Activated T-helper 9 cell treated with anti-CD3 and anti-CD28 coated beads, Interleukin-2, amount 50 U/mL, for 16 hours (primary cell): ENCODE data around the gene ZNF567.
"Not testable (repeated sequence)": the region's sequence is repeated elsewhere in the genome, so short reads cannot be mapped to it uniquely, and the experiment has no call there.

Experiments
- DNase-seq: peaks from one replicate; pipeline ENCODE4 v3.0.0-alpha.2; 2020; ENCODE audit warnings: low read depth

The ZNF567 gene

DNA sequence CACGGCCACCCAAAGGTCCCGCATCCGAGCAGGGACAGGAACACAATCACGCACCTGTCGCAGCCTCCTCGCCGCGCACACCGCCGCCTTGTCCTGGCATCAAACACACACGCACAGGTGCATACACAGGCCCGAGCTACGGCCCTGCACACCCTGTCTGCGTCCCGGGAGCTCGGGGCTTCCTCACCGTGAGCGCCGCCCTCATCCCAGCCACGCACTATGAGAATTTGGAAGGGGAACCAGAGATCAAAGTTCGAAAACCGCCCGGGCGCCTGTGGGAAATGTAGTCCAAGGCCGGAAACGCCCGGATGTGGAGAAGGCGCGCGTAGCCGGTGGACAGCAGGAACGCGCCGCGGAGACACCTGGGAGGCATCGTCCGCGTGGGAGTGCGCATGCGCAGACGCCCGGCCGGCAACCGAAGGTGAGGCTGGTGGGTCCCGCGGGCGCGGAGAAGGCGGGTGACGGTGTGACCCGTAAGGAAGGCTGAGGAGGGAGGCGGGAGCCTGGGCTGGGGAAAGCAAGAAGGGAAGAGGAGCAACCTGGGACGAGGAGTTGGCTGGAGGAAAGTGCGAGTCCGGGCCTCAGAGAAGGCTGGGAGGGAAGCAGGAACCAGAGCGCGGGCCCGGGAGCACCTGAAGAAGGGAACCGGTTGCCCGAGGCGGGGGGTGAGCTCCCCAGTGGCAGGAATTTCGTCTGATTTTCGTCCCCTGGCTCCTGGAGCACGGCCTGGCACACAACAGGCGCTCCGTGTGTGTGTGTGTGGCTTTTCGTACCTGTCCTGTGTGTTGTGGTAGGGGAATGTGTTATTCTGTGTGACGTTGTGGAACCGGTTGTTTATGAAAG lies at the start of gene ZNF567:
ZNF567 (plus strand) TSS at position 399 of the 843 bp plus-strand sequence. CDS start 7,256 bp downstream, outside the sequence.
- peak; percentile 99 for DNase-seq

DNA sequence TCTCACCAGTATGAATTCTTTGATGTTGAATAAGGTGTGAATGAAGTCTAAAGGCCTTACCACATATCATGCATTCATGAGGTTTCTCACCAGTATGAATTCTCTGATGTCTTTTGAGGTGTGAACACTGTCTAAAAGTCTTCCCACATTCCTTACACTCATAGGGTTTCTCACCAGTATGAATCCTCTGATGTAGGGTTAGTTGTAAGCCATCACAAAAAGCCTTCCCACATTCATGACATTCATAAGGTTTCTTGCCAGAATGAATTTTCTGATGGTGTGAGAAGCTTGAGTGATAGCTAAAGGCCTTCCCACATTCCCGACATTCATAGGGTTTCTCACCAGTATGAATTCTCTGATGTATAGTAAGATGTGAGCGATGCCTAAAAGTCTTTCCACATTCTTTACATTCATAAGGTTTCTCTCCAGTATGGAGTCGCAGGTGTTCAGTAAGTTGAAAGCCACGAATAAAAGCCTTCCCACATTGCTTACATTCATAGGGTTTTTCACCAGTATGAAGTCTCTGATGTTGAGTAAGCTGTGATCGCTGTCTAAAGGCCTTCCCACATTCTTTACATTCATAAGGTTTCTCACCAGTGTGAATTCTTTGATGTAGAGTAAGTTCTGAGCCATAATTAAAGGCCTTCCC lies 48.4 kb upstream of the ZNF567 start:
- DNase-seq, result no peak

DNA sequence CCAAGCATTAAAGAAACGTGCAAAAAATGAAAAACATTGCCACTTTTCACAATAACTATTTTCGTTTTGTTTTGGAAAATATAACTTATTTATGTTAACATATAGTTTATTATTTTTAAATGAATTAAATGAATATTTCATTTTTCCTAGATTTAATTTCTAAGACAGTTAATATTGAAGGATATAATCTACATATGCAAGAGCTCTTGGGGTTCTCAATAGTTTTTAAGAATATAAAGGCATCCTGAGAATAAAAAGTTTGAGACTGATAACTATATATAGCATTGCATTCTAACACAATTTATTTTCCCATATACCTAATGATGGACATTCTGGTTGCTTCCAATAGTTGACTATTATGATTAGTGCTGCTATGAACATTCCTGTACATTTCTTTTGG lies 40.7 kb upstream of the ZNF567 start:
- DNase-seq, result no peak

DNA sequence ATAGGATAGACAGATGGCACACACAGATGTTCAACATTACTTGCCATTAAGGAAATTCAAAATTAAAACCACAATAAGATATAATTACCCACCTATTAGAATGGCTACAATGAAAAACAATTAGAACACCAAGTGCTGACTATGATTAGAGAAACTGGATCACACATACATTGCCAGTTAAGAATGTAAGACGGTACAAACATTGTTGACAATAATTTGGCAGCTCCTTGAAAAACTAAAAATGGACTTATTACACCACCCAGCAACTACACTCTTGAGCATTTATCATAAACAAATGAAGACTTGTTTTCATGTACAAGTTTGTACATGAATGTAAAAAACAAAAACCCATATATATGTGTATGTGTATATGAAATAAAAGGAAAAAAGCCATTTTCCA lies 34.5 kb upstream of the ZNF567 start:
- DNase-seq, result no peak

DNA sequence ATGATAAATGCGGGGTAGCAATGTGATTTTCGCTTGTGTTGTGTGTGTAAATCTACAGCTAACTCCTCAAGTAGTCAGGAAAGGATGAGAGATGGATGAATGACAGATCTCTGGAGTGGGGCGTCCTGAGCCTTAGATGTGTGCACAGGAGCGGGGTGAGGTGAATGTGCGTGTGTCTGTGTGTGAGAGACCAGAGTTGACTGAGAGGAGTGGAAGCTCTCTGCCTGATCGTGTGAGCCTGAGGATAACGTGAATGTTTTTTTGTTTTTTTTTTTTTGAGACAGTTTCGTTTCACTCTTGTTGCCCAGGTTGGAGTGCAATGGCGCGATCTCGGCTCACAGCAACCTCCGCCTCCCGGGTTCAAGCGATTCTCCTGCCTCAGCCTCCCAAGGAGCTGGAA lies 21.6 kb upstream of the ZNF567 start:
- no peak for DNase-seq

DNA sequence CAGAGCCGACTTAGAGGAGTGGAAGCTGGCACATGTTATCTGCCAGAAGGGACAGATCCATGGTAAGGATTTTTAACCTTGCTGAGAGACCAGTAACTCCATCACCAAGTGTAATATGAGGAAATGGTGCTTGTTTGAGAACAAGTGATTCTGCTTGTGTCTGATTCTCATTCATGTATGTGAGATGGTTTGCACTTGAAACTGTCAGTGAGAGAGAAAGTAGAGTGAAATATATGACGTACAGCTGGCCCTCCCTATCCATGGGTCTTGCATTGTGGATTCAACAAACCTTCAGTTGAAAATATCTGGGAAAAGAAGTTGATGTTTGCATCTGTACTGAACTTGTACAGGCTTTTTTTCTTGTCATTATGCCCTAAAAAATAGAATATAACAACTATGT lies 18.8 kb upstream of the ZNF567 start:
- DNase-seq, result no peak

DNA sequence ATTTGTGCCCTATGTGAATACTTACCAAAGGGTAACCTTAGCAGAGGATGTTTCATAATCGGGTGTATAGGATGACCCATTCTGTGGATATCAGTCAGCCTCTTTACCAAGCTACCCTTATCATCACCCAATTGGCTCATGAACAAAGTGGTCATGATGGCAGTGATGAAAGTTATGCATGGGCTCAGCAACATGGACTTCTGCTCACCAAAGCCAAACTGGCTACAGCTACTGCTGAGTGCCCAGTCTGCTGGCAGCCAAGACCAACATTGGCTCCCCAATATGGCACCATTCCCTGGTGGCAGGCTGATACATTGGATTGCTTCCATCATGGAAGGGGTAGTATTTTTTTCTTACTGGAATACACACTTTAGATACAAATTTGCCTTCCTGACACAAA lies 15.0 kb upstream of the ZNF567 start:
- no peak for DNase-seq

DNA sequence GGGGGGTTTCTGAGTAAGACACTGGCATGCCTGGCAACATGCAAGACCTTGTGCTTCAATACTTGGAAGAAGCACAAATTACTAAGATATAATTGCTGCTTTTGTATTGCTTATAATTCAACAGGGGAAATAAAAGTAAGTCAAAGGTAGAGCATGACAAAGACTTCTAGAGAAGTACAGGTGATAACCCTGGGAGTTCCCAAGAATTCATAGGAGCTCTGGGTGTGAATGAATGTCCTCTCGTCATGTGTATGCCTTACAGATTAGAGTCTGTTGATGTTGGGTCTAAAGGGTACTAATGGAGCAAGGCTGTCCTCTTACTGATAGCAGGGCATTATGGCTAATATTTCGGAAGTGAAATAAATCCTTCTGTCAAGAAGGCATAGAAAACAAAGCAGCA lies 13.2 kb upstream of the ZNF567 start:
- DNase-seq, result no peak

DNA sequence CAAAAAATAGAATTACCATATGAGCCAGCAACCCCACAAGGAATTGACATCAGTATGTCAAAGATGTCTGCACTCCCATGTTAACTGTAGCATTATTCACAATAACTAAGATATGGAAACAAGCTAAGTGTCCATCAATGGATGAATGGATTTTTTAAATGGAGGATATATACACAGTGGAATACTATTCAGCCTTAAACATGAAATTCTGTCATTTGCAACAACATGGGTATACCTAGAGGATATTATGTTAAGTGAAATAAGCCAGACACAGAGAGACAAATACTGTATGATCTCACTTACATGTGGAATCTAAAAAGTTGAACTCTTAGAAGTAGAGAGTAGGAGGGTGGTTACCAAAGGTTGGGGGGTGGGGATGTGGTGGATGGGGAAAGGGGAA lies 8.0 kb upstream of the ZNF567 start:
- no peak for DNase-seq

DNA sequence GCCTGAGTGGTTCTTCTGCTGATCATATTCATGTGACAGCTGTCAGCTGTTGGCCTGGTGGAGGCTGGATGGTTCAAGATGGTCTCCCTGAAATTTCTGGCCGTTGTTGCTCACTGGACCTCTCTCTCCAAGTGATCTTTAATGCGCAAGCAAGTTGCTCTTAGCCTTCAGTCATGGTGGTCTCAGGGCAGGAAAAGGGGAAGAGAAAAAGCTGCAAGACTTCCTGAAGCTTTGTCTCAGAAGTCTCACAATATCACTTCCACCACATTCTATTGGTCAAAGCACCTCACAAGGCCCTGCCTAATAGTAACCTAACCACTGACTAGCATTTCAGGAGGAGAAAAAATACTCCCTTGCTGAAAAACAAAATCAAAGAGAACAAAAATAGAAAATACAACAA lies 1.6 kb upstream of the ZNF567 start:
- no peak for DNase-seq

DNA sequence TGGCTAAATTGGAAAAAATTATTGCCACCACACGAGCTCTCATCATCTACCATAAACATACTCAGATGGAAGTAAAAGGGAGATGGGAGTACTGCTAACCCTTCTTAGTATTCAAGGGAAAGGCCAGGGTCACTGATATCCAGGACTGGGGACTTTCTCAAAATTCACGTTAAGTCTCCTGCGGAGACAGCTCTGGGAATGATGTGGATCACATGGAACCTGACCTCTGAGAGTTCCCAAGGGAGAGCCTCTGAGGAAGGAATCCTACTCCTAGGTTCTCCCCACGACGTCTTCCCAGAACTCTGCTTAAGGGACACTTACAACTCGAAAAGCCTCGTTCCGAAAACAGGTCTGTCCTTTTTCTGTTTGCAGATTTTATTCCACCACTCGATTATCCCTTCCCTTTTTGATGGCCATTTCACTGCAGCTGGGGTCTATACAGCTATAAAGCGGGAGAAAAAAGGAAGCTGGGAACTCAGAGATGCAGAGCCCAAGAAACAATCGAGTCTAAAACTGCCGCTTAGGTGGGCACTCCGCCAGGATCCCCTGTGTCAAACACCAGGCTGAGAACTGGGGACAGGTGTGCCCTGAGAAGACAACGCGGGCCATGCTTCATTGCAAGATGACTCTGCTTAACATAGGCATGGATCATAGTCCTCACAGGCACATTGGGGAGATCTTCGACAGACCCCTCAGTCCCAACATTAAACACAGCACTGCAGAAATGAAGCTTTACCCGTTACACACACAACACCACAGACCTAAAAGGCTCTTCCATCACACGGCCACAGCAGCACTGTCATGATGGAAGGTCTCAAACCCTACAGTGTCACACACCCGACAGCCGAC lies 823 bp upstream of the ZNF567 start:
- DNase-seq, result no peak

DNA sequence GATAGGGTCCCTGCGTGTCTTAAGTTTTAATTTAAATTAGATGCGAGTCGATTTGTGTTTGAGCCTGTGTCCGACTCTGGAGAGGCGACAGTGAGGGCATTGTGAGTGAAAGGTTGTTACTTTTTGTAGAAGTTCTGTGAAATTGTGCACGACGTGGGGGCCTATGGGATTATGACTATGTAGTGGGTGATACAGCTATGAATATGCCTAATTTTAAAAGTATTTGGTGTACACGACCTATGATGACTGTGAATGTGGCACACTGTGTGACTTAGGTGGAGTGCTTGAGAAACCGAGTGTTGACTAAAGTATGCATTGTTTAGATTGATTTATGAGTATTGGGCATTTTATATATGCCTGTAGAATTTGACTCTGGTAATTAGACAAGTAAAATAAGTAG lies 646 bp downstream of the ZNF567 start:
- no peak for DNase-seq

DNA sequence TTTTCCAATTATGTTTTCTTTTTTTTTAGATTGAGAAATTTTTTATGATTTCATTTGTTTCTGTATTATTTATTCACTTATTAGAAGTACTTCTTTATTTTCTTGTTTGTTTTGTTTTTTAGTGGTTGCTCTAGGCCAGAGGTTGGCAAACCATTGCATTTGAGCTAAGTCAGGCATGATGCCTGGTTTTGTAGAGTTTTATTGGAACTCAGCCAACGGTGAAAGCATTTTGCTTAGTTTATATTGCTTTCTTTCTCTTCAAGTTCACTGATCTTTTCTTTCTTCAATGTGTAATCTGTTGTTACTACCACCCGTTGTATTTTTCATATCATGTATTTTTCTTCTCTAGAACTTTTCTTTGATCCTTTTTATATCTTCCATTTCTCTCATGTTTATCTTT lies 19.7 kb downstream of the ZNF567 start:
- no peak for DNase-seq

DNA sequence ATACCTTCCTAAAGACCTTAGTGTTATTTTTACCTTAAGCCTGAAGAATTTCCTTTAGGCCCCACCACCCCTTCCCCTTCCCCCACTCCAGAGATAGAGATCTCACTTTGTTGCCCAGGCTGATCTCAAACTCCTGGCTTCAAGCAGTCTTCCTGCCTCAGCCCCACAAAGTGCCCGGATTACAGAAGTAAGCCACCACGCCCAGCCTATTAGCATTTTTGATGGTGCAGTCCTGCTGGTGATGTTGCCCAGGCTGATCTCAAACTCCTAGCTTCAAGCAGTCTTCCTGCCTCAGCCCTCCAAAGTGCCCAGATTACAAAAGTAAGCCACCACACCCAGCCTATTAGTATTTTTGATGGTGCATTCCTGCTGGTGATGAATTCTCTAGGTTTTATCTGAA lies 22.0 kb downstream of the ZNF567 start:
- no peak for DNase-seq

DNA sequence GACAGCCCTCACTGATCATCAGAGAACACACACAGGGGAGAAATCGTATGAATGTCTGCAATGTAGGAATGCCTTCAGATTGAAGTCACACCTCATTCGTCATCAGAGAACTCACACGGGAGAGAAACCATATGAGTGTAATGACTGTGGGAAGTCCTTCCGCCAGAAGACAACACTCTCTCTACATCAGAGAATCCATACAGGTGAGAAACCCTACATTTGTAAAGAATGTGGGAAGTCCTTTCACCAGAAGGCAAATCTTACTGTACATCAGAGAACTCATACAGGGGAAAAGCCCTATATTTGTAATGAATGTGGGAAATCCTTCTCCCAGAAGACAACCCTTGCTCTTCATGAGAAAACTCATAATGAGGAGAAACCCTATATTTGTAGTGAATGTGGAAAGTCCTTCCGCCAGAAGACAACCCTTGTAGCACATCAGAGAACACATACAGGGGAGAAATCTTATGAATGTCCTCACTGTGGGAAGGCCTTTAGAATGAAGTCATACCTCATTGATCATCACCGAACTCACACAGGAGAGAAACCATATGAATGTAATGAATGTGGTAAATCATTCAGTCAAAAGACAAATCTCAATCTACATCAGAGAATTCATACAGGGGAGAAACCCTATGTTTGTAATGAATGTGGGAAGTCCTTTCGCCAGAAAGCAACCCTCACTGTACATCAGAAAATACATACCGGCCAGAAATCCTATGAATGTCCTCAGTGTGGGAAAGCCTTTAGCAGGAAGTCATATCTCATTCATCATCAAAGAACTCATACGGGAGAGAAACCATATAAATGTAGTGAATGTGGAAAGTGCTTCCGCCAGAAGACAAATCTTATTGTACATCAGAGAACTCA lies 32.5 kb downstream of the ZNF567 start:
- DNase-seq, result no peak

DNA sequence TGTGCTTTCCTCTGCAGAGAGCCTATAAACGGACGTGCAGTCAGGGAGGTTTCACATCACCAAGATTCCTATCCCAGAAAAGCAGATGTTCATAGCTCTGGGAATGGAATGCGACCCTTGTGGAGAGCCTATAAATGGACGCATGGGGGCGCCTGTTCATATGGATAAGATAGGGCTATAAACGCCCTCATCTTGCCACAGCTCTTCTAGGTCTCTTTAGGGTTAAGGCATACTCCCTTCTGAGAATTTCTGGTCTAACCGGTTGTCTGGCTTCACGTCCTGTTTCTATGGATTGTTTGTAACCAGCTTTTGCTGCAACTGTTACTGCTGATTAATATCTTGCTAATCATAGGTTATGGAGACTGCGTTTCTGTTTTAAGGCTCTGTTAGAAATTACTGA lies 48.8 kb downstream of the ZNF567 start:
- not testable (repeated sequence) for DNase-seq

DNA sequence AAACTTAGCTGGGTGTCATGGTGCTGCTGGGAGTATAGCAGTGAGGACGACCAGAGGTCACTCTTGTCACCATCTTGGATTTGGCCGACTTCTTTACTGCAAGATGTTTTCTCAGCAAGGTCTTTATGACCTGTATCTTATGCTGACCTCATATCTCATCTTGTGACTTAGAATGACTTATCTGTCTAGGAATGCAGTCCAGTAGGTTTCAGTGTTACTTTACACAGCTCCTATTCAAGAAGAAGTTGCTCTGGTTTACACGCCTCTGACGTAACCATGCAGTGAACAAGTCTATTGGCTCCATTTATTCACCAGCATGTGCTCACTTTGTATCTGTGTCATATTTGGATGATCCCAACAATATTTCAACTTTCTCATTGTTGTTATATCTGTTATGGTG lies 58.5 kb downstream of the ZNF567 start:
- no peak for DNase-seq

DNA sequence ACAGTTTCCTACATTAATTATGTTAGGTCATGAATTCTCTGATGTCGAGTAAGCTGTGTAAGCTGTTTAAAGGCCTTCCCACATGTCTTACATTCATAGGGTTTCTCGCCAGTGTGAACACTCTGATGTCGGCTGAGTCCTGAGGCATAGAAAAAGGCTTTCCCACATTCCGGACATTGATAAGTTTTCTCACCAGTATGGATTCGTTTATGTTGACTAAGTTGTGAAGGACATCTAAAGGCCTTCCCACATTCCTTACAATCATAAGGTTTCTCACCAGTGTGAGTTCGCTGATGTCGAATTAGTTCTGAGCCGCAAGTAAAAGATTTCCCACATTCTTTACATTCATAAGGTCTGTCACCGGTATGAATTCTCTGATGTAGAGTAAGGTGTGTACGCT lies 60.3 kb downstream of the ZNF567 start:
- DNase-seq, result no peak

DNA sequence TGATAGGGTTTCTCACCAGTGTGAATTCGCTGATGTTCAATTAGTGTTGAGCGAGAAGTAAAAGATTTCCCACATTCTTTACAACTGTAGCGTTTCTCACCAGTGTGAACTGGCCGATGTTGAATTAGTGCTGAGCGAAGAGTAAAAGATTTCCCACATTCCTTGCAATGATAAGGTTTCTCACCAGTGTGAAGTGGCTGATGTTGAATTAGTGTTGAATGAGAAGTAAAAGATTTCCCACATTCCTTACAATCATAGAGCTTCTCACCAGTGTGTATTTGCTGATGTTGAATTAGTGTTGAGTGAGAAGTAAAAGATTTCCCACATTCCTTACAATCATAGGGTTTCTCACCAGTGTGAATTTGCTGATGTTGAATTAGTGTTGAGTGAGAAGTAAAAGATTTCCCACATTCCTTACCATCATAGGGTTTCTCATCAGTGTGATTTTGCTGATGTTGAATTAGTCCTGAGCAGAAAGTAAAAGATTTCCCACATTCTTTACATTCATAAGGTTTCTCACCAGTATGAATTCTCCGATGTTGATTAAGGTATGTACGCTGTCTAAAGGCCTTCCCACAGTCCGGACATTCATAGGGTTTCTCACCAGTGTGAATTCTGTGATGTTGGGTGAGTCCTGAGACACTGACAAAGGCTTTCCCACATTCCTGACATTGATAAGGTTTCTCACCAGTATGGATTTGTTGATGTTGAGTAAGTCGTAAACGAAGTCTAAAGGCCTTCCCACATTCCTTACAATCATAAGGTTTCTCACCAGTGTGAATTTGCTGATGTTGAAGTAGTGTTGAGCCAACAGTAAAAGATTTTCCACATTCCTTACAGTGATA lies 61.2 kb downstream of the ZNF567 start:
- no peak for DNase-seq

DNA sequence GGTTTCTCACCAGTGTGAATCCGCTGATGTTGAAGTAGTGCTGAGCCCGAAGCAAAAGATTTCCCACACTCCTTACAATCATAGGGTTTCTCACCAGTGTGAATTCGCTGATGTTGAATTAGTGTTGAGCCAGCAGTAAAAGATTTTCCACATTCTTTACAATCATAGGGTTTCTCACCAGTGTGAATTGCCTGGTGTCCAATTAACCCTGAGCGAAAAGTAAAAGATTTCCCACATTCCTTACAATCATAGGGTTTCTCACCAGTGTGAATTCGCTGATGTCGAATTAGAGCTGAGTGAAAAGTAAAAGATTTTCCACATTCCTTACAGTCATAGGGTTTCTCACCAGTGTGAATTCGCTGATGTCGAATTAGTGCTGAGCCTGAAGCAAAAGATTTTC lies 62.2 kb downstream of the ZNF567 start:
- not testable (repeated sequence) for DNase-seq
